ENCODE results near the gene ELL3.

GRCh38 chr15:43776101-43776717 is 557 bp downstream of the ELL3 start:
- TF ChIP-seq CTCF (IDR thresholded peaks at IDR 0.05) (no peak), EP300 (IDR thresholded peaks at IDR 0.05) (no peak), POLR2AphosphoS5 (IDR thresholded peaks at IDR 0.05) (no peak)
